GM10847 (cell line): Measurements from ENCODE around the gene PKP2.

Source experiments
- POLR2A ChIP-seq: IDR thresholded peaks from 2 replicates; pipeline ENCODE4 v1.6.1; 2011; ENCODE audit not compliant: insufficient read length; ENCODE audit errors: extremely low read depth

The PKP2 gene

GRCh38 chr12:32756476-32757066, 140.0 kb downstream of the PKP2 start:
- TF ChIP-seq POLR2A: no peak

- TF ChIP-seq POLR2A: peak; percentile 89
Measured at GRCh38 chr12:32755654-32756475, 140.7 kb downstream of the PKP2 start, which contains the start of gene YARS2. YARS2 (minus strand) TSS chr12:32755897; CDS start chr12:32755874, 23 bp downstream.

- no peak for TF ChIP-seq POLR2A
Measured at GRCh38 chr12:32755051-32755653, 141.4 kb downstream of the PKP2 start.

DNA sequence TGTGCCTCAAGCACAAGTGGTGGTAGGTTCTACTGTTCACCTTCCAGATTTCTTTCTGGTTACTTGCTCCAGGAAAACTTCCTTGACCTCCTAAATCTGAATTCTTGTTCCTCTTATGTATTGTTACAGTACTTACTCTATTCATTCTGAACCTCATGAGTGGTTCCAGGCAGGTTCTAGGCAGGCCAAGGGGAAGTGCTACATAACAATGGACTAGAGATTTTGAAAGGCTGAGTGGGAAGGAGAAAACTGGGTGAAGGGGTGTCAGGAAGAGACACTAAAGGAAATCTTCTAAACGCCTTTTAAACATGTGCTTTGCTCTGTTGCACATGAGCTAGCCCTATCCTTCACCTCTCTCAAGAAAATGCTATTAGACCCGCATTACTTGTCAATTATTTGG, 142.5 kb downstream of the PKP2 start:
- TF ChIP-seq POLR2A: no peak

- TF ChIP-seq POLR2A: no peak
Measured at GRCh38 chr12:32753605-32754004, 143.0 kb downstream of the PKP2 start.

- TF ChIP-seq POLR2A: no peak
Measured at GRCh38 chr12:32743264-32743663, 153.3 kb downstream of the PKP2 start.

- no peak for TF ChIP-seq POLR2A
Measured at GRCh38 chr12:32742133-32742532, 154.4 kb downstream of the PKP2 start.
